ENCODE measurements around the gene MMS22L. TPM values are rescaled to one million over a fixed set of nuclear protein-coding genes. Genes with fewer than 3 reads are reported as not detected.

MMS22L gene
- total RNA-seq, 1 experiment from 2014 or later = 52.8 TPM

GRCh38 chr6:97177905-97178304 is 105.1 kb downstream of the MMS22L start:
- no CpG with 5 or more reads among the region's 3 CpGs for WGBS (ENCODE audit: extremely low coverage, insufficient read length, low lambda C conversion rate)

More at GRCh38 chr6:97177905-97178304, 105.1 kb downstream of the MMS22L start:
- H4K91ac ChIP-seq (ENCODE audit: insufficient read length, low read depth, low read length) = no peak overlapping the region
- H3K4me2 ChIP-seq (ENCODE audit: insufficient read depth, insufficient read length, low read length) = no peak overlapping the region
- H3K27ac Mint-ChIP-seq = no peak overlapping the region
- H3K14ac ChIP-seq (ENCODE audit: insufficient read depth, low read length) = no peak overlapping the region
- H2BK120ac ChIP-seq (ENCODE audit: low read depth, low read length, poor library complexity, severe bottlenecking) = no peak overlapping the region
- H3K4ac ChIP-seq (ENCODE audit: low read depth, low read length) = no peak overlapping the region
- H4K8ac ChIP-seq (replicated peaks; ENCODE audit: insufficient read length, low read depth, low read length) = no peak overlapping the region
- no peak overlapping the region for H2BK12ac ChIP-seq (ENCODE audit: insufficient read length, low read depth, low read length)
- H3K9me3 Mint-ChIP-seq = no peaks in the 10 kb centered on the region
- no peak overlapping the region for H3K4me3 Mint-ChIP-seq
- no peak overlapping the region for H2AK5ac ChIP-seq (ENCODE audit: insufficient read length, low read length)
- TF ChIP-seq CTCF (conservative IDR thresholded peaks at IDR 0.05) = no peak
- H3K27me3 ChIP-seq (ENCODE audit: insufficient read depth, low read length) = no peaks in the 10 kb centered on the region
- no peak overlapping the region for H3K9ac ChIP-seq (ENCODE audit: extremely low read depth, insufficient read length, low read length)
- H3K79me2 ChIP-seq (ENCODE audit: insufficient read depth, low read length) = no peaks in the 10 kb centered on the region
- H3K23ac ChIP-seq (ENCODE audit: insufficient read length, low read depth, low read length) = no peak overlapping the region
- H2AFZ ChIP-seq (ENCODE audit: low read length) = no peak overlapping the region
- DNase-seq = no peak
- no peak overlapping the region for H3T11ph ChIP-seq (ENCODE audit: low read length)
- no peaks in the 10 kb centered on the region for H3K4me1 Mint-ChIP-seq
- no peaks in the 10 kb centered on the region for H3K23me2 ChIP-seq (ENCODE audit: insufficient read length, low read depth, low read length, poor library complexity, severe bottlenecking)
- no peak overlapping the region for H3K18ac ChIP-seq (ENCODE audit: insufficient read length, low read depth, low read length)
- H2BK5ac ChIP-seq (ENCODE audit: insufficient read length, low read length) = no peak overlapping the region
- H4K5ac ChIP-seq (ENCODE audit: insufficient read length, low read depth, low read length) = no peak overlapping the region
- H3K79me1 ChIP-seq (ENCODE audit: insufficient read depth, low read depth, low read length, poor library complexity, severe bottlenecking) = no peaks in the 10 kb centered on the region
- no peak overlapping the region for H2BK20ac ChIP-seq (ENCODE audit: low read depth, low read length, poor library complexity, severe bottlenecking)
- H3K36me3 Mint-ChIP-seq (ENCODE audit: insufficient read depth in 1 of 3, low read depth in 3 of 3) = peaks cover 7 to 35% (median 23%) of the 10 kb centered on the region in 3 experiments; a peak in 6 of 7 replicates
- no peaks in the 10 kb centered on the region for H3K27me3 Mint-ChIP-seq (ENCODE audit: low read depth)
- H3K4me1 ChIP-seq (ENCODE audit: insufficient read depth, low read length) = no peaks in the 10 kb centered on the region
- no peak overlapping the region for H3K56ac ChIP-seq (ENCODE audit: insufficient read length, low read depth, low read length)
- no peak overlapping the region for H3K27ac ChIP-seq (ENCODE audit: insufficient read length, low read depth, low read length)
- H2BK15ac ChIP-seq (ENCODE audit: low read depth, low read length) = no peak overlapping the region
- H4K20me1 ChIP-seq (ENCODE audit: control insufficient read depth, insufficient read depth, insufficient read length) = no peaks in the 10 kb centered on the region
- H3K9me3 ChIP-seq (ENCODE audit: control insufficient read depth, low read depth, low read length) = no peaks in the 10 kb centered on the region

Measured in H9 (cell line).